SU-DHL-6 (cell line): ENCODE results near the gene CFL2.

Experiments
- H2AFZ ChIP-seq: fragments of 200-600 bp; sonication (generic); 2 replicates; pipeline ENCODE4 v1.6.1; 2014; ENCODE audit warnings: low read depth, mild to moderate bottlenecking, moderate library complexity, mixed read lengths, antibody characterized with exemption, low read length; ENCODE audit not compliant: severe bottlenecking
- H3F3A ChIP-seq: fragments of 200-600 bp; shearing (Covaris generic); 2 replicates; pipeline ENCODE4 v1.6.0; 2016; ENCODE audit warnings: antibody characterized with exemption, mild to moderate bottlenecking; ENCODE audit not compliant: insufficient read depth
- H3K27ac ChIP-seq: fragments of 200-600 bp; sonication (generic); 2 replicates; pipeline ENCODE4 v1.5.1; 2016; ENCODE audit warnings: low read depth, mild to moderate bottlenecking, low read length, moderate library complexity, mixed read lengths
- H3K27me3 ChIP-seq: fragments of 200-600 bp; sonication (generic), shearing (Covaris generic); 2 replicates; pipeline ENCODE4 v1.6.0; 2014; ENCODE audit warnings: mild to moderate bottlenecking, low read length
- H3K36me3 ChIP-seq: fragments of 200-600 bp; sonication (generic); 2 replicates; pipeline ENCODE4 v1.6.1; 2014; ENCODE audit warnings: mild to moderate bottlenecking, low read length, mixed read lengths
- H3K4me2 ChIP-seq: fragments of 300-600, 200-600 bp; shearing (Covaris generic), sonication (generic); 2 replicates; pipeline ENCODE4 v1.6.0; 2014; ENCODE audit warnings: low read length, low read depth, mild to moderate bottlenecking; ENCODE audit not compliant: poor library complexity, severe bottlenecking
- H3K4me3 ChIP-seq: fragments of 200-600 bp; sonication (generic); 2 replicates; pipeline ENCODE4 v1.5.1; 2014; ENCODE audit warnings: antibody characterized with exemption, low read length, mild to moderate bottlenecking, mixed read lengths; ENCODE audit not compliant: insufficient read depth, poor library complexity, severe bottlenecking
- H3K79me2 ChIP-seq: fragments of 200-600 bp; sonication (generic); 2 replicates; pipeline ENCODE4 v1.6.1; 2014; ENCODE audit warnings: mild to moderate bottlenecking, low read length, moderate library complexity; ENCODE audit not compliant: insufficient read depth
- H3K9ac ChIP-seq: fragments of 200-600 bp; sonication (generic); 2 replicates; pipeline ENCODE4 v1.7.0; 2014; ENCODE audit warnings: mild to moderate bottlenecking, low read length
- H3K9me2 ChIP-seq: fragments of 200-600 bp; sonication (generic); replicated peaks from 2 replicates; pipeline ENCODE4 v1.6.1; 2014; ENCODE audit warnings: low read length; ENCODE audit not compliant: insufficient read depth
- H3K9me3 ChIP-seq: fragments of 200-600 bp; sonication (generic); 2 replicates; pipeline ENCODE4 v1.6.1; 2014; ENCODE audit warnings: low read length, mixed read lengths; ENCODE audit not compliant: insufficient read depth
- H4K20me1 ChIP-seq: fragments of 200-600 bp; sonication (generic); 2 replicates; pipeline ENCODE4 v1.6.1; 2014; ENCODE audit warnings: low read depth, mild to moderate bottlenecking, antibody characterized with exemption, low read length, moderate library complexity, mixed read lengths
- CTCF ChIP-seq: fragments of 200-600 bp; sonication (generic); IDR thresholded peaks from one replicate; pipeline ENCODE4 v1.5.1; 2017; ENCODE audit warnings: antibody characterized with exemption, mild to moderate bottlenecking, low read length, moderate library complexity; ENCODE audit not compliant: insufficient read depth, poor library complexity, severe bottlenecking
- EZH2phosphoT487 ChIP-seq: fragments of 200-600 bp; sonication (generic), shearing (Covaris generic); conservative IDR thresholded peaks from 2 replicates; pipeline ENCODE4 v1.6.1; 2018; ENCODE audit warnings: mild to moderate bottlenecking, antibody characterized with exemption, low read length, moderate library complexity, mixed read lengths

The CFL2 gene

GRCh38 chr14:34688470-34689206 lies 25.8 kb downstream of the CFL2 start:
- TF ChIP-seq EZH2phosphoT487: no peak
- no peak overlapping the region for H3K9ac ChIP-seq
- no peaks in the 10 kb centered on the region for H3K9me2 ChIP-seq
- H2AFZ ChIP-seq: no peak overlapping the region
- no peaks in the 10 kb centered on the region for H3K36me3 ChIP-seq
- H3K4me2 ChIP-seq: no peak overlapping the region
- H3K9me3 ChIP-seq: no peaks in the 10 kb centered on the region
- H3F3A ChIP-seq: no peaks in the 10 kb centered on the region
- H4K20me1 ChIP-seq: no peaks in the 10 kb centered on the region
- no peak overlapping the region for H3K27ac ChIP-seq
- no peaks in the 10 kb centered on the region for H3K27me3 ChIP-seq
- H3K4me3 ChIP-seq: no peak overlapping the region
- H3K79me2 ChIP-seq: no peaks in the 10 kb centered on the region

- Histone ChIP-seq H3K9me2 (no peaks in the 10 kb centered on the region), H3K9ac (no peak overlapping the region), H3K27me3 (no peaks in the 10 kb centered on the region), H3K9me3 (no peaks in the 10 kb centered on the region), H3K36me3 (no peaks in the 10 kb centered on the region), H3K4me2 (no peak overlapping the region), H4K20me1 (no peaks in the 10 kb centered on the region), H3F3A (no peaks in the 10 kb centered on the region), H3K27ac (no peak overlapping the region), H3K4me3 (no peak overlapping the region), H2AFZ (no peak overlapping the region), H3K79me2 (no peaks in the 10 kb centered on the region)
- TF ChIP-seq EZH2phosphoT487 (no peak), CTCF (no peak)
Observed at GRCh38 chr14:34685819-34686428, 28.5 kb downstream of the CFL2 start.

- TF ChIP-seq CTCF: no peak
- no peak for TF ChIP-seq EZH2phosphoT487
- no peaks in the 10 kb centered on the region for H3K79me2 ChIP-seq
- H4K20me1 ChIP-seq: no peaks in the 10 kb centered on the region
- H2AFZ ChIP-seq: no peak overlapping the region
- no peak overlapping the region for H3K4me2 ChIP-seq
- no peaks in the 10 kb centered on the region for H3K9me3 ChIP-seq
- no peaks in the 10 kb centered on the region for H3K36me3 ChIP-seq
- H3K27me3 ChIP-seq: no peaks in the 10 kb centered on the region
- no peak overlapping the region for H3K27ac ChIP-seq
- H3F3A ChIP-seq: no peaks in the 10 kb centered on the region
- no peak overlapping the region for H3K9ac ChIP-seq
- no peaks in the 10 kb centered on the region for H3K9me2 ChIP-seq
- no peak overlapping the region for H3K4me3 ChIP-seq
Observed at GRCh38 chr14:34684578-34684977, 29.8 kb downstream of the CFL2 start.

- Histone ChIP-seq H3K36me3 (no peaks in the 10 kb centered on the region), H3K9me2 (no peaks in the 10 kb centered on the region), H3K9me3 (no peaks in the 10 kb centered on the region), H3K79me2 (no peaks in the 10 kb centered on the region), H4K20me1 (no peaks in the 10 kb centered on the region), H3F3A (no peaks in the 10 kb centered on the region), H3K4me2 (no peak overlapping the region), H3K27me3 (no peaks in the 10 kb centered on the region), H3K4me3 (no peak overlapping the region), H3K27ac (no peak overlapping the region), H3K9ac (no peak overlapping the region), H2AFZ (no peak overlapping the region)
- no peak for TF ChIP-seq EZH2phosphoT487
- TF ChIP-seq CTCF: no peak
Observed at GRCh38 chr14:34682787-34683321, 31.5 kb downstream of the CFL2 start.
